LHCN-M2 (cell line): ENCODE results near the gene SPTBN1. TPM values are rescaled to one million over a fixed set of nuclear protein-coding genes. Genes with fewer than 3 reads are reported as not detected.
A peak's percentile ranks its signal among the peaks of the same experiment; 100 is the strongest.

ENCODE experiments used
- DNase-seq: peaks from one replicate; pipeline ENCODE4 v3.0.0-alpha.2; 2012; ENCODE audit warnings: low read depth
- total RNA-seq: library from RNA; depleted of rRNA; stranded (reverse); fragments of >200 nt; gene quantifications from 2 replicates; pipeline ENCODE4 v1.2.3, GENCODE V29; 2014

SPTBN1 gene
- total RNA-seq, 1 experiment from 2014 or later, result 169 TPM

DNA sequence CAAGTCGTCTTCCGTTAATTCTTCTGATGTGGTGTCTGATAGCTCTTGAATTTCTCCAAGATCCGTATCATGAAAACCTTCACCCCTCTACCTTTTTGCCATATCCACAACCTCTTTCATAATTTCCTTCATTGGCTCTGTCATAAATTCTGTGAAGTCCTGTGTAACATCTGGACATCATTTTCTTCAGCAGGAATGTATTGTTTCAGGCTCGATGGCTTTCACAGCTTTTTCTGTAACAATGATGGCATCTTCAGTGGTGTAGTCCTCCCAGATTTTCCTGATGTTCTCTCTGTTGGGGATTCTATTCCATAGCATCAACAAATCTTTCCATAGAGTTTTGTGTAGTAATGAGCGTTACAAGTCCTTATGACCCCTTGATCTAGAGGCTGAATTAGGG is 153.1 kb downstream of the SPTBN1 start:
- DNase-seq, result no peak

DNA sequence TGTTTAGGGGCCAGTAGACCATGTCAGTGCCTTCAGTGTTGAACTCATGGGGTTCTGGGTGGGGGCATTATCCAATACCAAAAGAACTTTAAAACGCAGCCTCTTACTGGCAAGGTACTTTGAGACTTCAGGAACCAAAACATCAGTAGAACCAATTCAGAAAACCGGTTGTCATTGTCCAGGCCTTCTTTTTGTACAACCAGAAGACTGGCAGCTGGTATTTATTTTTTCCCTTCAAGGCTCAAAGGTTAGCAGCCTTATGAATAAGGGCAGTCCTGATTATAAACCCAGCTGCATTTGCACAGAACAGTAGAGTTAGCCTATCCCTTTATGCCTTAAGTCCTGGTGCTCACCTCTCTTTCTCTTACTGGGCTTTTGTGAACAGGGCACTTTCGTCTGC is 153.5 kb downstream of the SPTBN1 start:
- no peak for DNase-seq

DNA sequence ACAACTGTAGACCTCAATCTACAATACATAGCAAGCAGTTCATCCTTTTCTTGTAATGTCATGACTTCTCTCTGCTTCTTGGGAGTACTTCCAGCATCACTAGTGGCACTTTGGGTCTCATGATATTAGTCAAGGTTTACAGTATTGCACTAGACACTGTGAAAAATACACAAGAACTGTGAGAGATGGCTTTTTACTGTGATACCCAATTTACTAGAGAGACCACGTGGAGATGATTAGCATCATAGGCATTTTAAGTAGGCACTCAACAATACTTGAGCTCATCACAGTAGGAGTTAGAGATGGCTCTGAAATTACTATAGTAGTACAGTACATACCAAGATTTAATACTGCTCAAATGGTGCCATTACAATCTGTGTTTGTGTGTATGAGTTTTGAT is 154.6 kb downstream of the SPTBN1 start:
- DNase-seq, result peak; percentile 36

DNA sequence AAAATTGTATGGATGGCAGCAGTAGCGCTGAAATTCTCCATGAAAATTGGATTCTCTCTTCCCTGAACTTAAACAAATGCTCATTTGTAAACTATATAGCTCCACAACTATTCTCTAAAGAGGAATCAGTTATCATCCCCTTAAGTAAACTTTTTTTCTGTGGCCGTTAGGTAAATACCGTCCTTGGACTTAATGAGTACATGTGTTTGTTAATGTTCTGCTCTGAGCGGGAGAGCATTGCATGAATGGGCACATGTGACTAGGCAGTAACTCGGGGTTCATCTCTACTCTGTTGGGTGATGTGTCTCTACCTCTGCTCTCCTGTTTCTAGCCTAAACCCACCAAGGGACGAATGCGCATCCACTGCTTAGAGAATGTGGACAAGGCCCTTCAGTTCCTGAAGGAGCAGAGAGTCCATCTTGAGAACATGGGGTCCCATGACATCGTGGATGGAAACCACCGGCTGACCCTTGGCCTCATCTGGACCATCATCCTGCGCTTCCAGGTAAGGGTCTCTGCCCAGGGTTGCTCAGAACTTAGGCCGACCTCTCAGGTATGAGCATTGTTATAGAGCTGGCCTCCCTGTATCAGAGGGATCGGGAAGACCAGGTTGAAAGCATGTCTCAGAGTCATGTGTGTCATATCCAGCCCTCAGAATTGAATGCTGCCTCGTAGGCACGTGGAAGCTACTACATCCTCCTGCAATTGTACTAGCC is 155.9 kb downstream of the SPTBN1 start:
- no peak for DNase-seq

DNA sequence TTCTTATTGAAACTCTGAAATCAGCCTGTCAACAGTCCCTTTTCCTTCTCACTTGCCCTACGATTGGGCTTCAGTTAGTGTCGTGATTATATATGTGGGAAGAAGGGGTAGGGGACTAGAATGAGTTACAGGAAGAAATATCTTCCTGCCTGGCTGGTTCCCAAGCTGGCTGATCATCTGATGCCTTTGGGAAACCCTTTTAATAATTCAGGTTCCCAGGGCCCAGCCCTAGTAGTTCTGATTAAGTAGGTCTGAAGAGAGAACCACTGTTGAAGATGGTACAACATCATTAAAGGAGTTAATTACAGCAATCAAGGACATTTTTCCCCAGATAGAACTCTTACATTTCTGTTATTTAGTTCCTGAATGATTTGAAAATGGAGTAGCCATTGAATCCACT is 157.3 kb downstream of the SPTBN1 start:
- DNase-seq, result no peak

DNA sequence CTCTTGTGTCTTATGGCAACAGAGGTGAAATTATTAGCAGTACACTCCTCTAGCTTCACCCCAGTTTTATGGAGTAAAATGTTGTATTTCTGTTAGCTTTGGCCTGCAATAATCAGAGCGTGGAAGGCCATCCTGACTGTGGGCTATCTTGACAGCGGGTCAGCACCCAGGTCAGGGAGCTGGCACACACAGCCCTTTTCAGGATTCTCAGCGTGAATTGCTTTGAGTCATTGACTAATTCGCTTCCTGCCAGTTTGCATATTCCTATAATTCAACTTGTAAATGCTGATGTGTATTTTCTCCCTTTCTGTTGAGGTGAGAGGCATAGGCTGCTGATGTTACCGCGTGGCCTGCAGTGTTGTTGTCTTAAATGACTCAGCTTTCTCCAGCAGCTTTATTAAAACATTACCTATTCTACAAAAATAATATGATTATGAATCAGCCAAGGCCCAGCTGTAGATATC is 157.7 kb downstream of the SPTBN1 start:
- peak; percentile 65 for DNase-seq

DNA sequence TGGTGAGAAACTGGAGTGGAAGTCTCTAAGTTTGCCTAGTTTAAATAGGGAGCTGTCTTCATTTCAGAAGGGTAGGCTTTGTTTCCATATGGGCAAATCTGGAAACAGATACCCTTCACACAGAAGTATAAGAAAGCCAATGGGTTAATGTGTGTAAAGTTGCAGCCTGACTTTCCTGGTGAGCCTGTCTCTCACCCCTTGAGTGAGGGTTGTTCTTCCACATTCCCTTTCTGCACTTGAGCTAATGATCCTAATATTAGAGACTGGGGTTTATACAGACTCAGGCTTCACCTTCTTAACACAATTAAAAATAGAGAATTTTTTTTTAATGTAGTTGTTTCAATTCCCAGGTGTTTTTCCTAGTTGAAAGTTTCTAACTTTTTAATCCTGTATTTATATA is 158.7 kb downstream of the SPTBN1 start:
- DNase-seq, result no peak

DNA sequence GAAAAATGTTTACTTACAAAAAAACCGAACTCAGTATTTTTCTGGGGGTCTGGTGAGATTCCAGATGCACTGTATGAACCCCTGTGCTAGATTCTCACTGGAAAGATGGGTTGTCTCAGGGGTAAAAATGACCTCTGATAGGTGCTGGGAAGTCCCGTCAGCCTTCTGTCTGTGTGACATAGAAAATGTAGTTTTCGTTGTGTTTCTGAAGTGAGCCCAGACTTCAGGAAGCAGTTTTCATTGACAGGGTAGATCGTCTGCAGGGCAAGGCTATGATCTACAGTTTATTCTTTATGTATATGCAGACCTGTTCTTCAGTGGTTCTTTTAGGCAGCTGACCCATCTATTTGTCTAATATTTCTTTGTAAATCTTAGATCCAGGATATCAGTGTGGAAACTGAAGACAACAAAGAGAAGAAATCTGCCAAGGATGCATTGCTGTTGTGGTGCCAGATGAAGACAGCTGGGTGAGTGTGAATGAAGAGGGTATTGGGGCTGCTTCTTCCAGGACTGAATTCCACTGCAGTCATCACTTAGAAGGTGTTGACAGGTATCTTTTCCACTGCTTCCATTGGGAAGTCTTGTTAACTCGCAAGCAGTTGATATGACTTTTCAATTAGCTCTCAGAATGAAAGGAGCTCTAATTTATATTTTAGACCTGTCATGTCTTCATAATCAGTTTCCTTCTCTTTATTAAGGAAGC is 159.9 kb downstream of the SPTBN1 start:
- DNase-seq, result no peak

DNA sequence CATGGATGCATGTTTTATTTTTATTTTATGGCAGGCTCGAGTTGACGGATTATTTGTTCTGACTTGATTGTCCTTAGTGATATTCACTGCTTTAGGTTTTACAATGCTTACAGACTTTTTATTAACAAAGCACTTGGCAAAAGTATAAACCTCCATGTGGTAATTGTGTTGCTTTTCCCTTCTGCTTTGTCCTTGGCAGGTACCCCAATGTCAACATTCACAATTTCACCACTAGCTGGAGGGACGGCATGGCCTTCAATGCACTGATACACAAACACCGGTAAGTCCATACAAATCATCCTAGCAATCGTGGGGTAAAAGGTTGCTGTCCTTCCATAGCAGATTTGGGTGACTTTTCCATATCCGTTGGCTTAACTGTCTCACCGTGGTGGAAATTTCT is 161.3 kb downstream of the SPTBN1 start:
- no peak for DNase-seq

DNA sequence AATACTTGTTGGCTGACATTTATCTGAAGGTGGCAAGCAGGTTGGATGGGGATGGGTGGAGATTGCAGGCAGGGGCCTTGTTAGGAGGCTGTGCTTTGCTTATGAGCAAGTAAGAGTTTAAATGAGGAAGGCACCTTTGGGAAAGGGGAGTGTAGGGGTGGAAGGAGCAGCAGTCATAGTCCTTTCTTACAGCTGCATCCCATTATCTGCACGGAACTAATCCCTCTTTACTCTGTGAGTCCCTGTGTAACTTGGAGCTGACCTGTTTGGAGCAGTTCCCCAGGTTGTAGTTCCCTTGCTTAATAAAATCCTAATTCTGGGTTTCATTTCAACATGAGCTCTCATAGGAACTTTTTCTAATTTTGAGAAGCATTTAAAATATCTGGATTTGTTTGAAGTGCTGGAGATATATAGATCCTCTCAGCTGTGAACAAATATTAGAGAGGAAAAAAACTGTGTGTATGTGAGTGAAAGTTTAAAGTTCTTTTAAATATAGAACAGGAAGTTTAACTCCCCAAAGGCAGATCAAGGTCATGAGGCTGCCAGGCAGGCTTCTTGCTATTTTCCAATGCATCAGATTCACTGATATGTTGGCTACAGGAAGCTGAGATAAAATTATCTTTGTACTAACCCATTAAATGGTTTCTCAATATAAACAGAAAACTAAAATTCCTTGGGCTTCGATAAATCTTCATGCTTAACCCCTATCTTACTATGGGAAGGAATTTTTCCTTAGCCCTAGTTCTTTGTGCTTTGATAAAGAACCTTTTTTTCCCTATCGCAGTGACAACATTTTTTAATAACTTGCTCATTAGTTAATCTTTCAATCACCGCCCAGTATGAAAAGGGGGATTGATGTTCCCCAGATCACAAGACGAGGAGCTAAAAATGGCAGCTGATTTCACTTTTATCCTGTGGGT is 162.8 kb downstream of the SPTBN1 start:
- DNase-seq, result no peak

DNA sequence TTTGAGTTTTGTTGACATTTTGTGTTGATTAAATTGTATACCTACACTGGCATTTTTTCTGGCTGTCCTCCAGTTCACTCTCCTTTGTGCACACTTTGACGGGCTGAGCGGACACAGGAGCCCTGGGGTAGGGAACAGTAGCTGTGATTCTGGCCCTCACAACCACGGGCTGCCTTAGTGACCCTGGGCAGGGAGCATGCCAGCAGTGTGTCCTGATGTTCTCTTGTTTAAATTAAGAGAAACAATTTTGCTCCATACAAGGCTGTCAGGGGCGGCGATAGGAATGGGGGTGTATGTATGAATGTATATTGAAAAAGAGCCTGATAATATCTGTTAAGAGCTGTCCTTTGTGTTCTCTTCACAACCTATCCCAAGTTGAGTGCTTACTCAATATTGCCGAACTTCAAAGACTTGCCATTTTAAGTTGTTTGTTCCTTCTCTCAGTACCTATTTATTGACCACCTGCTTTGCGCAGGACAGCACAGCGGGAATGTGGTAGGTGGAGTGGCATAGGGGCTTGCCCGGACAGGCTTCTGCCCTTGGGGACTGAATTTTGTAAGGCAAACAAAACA is 163.6 kb downstream of the SPTBN1 start:
- no peak for DNase-seq

DNA sequence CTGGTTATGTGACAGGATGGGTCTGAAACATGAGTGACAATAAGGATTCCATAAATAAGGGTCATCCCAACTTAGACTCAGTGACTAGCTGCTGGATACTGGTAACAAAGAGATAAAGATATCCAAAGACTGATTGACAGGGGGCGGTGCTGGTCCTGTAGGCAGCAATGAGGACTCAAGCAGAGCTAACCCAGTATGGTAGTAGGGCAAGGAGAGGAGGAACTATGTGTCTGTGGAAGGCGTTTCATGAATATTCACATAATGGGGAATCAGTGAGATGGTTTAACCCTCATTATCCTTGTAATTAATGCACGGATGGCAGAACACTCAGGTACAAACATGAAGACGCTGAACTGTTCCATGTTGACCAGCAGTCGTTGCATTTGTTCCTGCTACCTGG is 164.8 kb downstream of the SPTBN1 start:
- DNase-seq, result no peak

DNA sequence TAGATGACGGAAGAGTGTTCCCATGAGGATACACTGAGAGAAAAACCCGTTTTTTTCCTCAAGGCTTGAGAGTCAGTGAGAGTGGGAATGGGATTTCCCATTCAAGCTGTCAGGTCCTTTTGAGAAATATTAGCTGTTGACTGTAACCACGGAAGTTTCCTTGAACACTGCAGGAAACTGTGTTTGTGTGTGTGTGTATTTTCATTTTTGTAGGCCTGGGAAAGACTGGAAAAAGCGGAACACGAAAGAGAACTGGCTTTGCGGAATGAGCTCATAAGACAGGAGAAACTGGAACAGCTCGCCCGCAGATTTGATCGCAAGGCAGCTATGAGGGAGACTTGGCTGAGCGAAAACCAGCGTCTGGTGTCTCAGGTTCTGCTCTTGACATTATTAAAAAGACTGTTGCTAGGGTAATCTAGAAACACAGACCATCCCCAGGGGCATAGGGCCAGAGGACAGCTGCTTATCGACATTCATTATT is 168.5 kb downstream of the SPTBN1 start:
- no peak for DNase-seq

DNA sequence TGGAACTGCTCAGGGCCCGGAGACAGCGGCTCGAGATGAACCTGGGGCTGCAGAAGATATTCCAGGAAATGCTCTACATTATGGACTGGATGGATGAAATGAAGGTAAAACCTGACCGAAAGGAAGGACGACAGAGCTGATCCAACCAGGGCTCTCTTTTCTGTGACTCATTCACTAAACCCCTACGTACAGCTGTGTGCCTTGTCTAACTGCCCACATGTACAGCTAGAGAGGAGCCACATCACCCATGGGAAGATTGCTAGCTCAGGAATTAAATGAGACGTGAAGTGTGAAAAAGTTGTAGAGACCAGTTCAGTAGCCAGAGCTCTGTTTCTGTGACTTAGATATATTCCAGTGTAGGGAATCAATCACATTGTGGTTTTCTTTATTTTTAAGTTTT is 170.0 kb downstream of the SPTBN1 start:
- peak; percentile 30 for DNase-seq

DNA sequence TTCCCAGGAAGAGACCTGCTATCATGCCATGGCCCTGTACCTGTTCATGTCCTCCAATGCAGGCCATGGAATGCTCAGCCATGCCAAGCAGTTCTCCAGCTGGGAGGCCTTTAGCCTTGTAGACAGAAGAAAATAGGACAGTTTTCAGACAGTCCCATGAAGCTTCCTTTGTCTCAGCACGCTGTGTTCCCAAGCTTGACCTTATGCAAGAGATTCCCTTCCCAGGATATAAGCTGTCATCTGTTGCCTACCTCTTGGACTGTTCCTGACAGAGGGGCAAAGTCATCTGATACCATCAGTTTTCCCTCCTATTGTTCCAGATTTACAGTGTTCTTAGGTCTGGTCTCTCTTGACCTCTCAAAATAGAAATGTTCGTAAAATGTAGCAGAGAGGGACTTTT is 170.8 kb downstream of the SPTBN1 start:
- DNase-seq, result peak; percentile 34

DNA sequence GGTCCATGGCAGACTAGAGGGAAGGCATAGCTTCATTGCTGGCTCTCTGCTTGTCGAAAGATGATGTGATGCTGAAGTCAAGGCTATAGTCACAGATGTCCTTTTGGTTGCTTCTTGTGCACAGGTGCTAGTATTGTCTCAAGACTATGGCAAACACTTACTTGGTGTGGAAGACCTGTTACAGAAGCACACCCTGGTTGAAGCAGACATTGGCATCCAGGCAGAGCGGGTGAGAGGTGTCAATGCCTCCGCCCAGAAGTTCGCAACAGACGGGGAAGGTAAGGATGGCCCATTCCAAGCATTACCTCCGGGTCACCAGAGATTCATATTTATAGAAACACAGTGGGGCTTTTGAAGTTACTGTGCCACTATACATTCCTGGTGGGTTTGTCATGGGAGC is 171.8 kb downstream of the SPTBN1 start:
- DNase-seq, result no peak

DNA sequence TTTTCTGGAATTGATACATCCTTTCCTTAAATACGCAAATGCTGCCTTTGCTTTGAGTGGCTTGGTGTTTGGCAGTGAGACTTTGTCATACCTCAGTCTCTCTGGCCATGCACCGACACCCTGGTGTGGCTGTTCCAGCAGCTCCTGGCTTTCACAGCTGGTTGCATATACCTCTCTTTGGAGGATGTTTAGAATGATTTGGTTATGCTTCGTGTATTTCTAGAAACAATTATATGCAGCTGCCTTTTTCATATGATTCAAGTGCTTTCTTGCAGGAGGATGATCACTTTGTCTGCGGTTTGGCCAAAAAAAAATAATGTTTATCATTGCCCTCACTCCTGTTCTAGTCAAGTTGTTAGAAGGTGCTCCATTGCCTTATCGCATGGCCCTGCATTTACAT is 172.3 kb downstream of the SPTBN1 start:
- no peak for DNase-seq

DNA sequence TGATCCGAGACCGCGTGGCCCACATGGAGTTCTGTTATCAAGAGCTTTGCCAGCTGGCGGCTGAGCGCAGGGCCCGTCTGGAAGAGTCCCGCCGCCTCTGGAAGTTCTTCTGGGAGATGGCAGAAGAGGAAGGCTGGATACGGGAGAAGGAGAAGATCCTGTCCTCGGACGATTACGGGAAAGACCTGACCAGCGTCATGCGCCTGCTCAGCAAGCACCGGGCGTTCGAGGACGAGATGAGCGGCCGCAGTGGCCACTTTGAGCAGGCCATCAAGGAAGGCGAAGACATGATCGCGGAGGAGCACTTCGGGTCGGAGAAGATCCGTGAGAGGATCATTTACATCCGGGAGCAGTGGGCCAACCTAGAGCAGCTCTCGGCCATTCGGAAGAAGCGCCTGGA is 172.8 kb downstream of the SPTBN1 start:
- DNase-seq, result no peak

DNA sequence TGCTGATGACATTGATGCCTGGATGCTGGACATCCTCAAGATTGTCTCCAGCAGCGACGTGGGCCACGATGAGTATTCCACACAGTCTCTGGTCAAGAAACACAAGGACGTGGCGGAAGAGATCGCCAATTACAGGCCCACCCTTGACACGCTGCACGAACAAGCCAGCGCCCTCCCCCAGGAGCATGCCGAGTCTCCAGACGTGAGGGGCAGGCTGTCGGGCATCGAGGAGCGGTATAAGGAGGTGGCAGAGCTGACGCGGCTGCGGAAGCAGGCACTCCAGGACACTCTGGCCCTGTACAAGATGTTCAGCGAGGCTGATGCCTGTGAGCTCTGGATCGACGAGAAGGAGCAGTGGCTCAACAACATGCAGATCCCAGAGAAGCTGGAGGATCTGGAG is 173.3 kb downstream of the SPTBN1 start:
- no peak for DNase-seq

DNA sequence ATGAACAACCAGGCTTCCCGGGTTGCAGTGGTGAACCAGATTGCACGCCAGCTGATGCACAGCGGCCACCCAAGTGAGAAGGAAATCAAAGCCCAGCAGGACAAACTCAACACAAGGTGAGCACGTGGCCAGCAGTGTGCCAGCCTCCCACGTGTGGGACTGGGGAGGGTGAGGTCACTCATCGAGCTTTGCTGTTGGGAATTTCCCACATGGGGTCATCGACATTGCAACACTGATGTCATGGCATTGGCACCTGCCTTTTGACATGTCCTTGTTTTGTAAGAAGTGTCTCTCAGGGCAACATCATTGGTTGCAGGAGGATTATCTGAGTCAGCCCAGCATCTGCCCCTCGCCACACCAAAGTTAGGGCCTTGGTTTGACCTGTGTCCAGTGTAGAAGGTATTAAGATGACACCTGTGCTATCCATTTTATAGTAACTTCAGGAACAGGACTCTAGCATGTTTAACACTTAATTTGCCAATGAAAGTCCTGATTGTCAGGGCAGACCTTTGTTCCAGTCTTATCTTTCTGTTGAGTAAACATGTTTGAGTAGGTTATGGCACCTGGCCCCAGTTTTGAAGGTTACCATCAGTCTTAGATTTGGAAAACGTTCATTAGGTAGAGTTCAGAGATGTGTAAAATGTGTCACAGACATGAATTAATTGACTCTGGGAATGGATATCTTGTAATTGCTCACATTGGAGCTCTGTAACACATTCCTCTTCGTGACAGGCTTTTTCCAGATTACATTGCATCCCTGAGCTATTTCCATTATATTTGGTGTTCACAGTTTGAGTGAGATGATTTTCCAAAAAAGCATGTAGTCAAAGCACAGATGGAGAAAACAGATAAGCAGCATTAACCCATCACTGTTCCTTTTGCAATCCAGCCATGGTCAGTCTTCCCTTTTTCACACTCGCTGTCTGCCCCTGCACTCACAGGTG is 174.1 kb downstream of the SPTBN1 start:
- peak; percentile 67 for DNase-seq
